Hepatocyte (in vitro differentiated cells): ENCODE data around the gene NRP1.

Experiments used
- CTCF ChIP-seq: fragments of 200-600 bp; sonication (generic); IDR thresholded peaks from 2 replicates; pipeline ENCODE4 v1.5.1; 2016; ENCODE audit warnings: antibody characterized with exemption, mild to moderate bottlenecking; ENCODE audit not compliant: poor library complexity
- EZH2 ChIP-seq: fragments of 200-600 bp; sonication (generic); IDR thresholded peaks from 2 replicates; pipeline ENCODE4 v1.6.1; 2016; ENCODE audit warnings: antibody characterized with exemption, mild to moderate bottlenecking, borderline replicate concordance
- EZH2phosphoT487 ChIP-seq: fragments of 200-600 bp; sonication (generic); IDR thresholded peaks from one replicate; pipeline ENCODE4 v1.6.1; 2018; ENCODE audit warnings: antibody characterized with exemption, mild to moderate bottlenecking, low read depth, moderate library complexity; ENCODE audit not compliant: unreplicated experiment, severe bottlenecking

GRCh38 chr10:33274096-33274785 is 60.2 kb downstream of the NRP1 start:
- TF ChIP-seq CTCF, result no peak
- no peak for TF ChIP-seq EZH2
- TF ChIP-seq EZH2phosphoT487, result no peak
